ENCODE data around the gene FMN2. TPM values are rescaled to one million over a fixed set of nuclear protein-coding genes. Genes with fewer than 3 reads are reported as not detected.
A peak's percentile ranks its signal among the peaks of the same experiment; 100 is the strongest.

Gene FMN2
- total and polyA plus RNA-seq, 4 donors, result 0.14 to 2.7 (median 1.2) TPM

- Histone ChIP-seq H3K4me1 (ENCODE audit: control insufficient read depth in 5 of 5, insufficient read depth in 5 of 5, low read length in 5 of 5) (peaks cover 0 to 24% (median 10%) of the 10 kb centered on the region in 5 donors), H3K36me3 (ENCODE audit: control insufficient read depth in 4 of 4, insufficient read depth in 4 of 4, low read length in 4 of 4) (no peaks in the 10 kb centered on the region), H3K9me3 (ENCODE audit: control insufficient read depth in 4 of 4, insufficient read depth in 3 of 4, low read length in 3 of 4) (no peaks in the 10 kb centered on the region), H3K27ac (ENCODE audit: low read depth in 1 of 2, low read length in 1 of 2) (no peak overlapping the region), H3K9ac (ENCODE audit: insufficient read depth in 1 of 2, low read length in 2 of 2) (no peak overlapping the region), H3K27me3 (ENCODE audit: control insufficient read depth in 3 of 3, insufficient read depth in 3 of 3, low read length in 2 of 3) (no peaks in the 10 kb centered on the region), H3K4me3 (no peak overlapping the region)
- ATAC-seq (ENCODE audit: insufficient read depth, low FRiP score) (no peak), DNase-seq (peak in 1 of 3 donors; percentile 24)
- no peak for TF ChIP-seq CTCF (IDR thresholded peaks at IDR 0.05; ENCODE audit: control extremely low read depth, extremely low read depth)
- 82 to 84% methylated on average over 4 of the region's 4 CpGs for WGBS, 2 donors
Observed at GRCh38 chr1:240402326-240402725, 310.6 kb downstream of the FMN2 start.

- peaks cover 0 to 24% (median 10%) of the 10 kb centered on the region in 5 donors for H3K4me1 ChIP-seq (ENCODE audit: control insufficient read depth in 5 of 5, insufficient read depth in 5 of 5, low read length in 5 of 5)
- H3K4me3 ChIP-seq, result no peak overlapping the region
- peak overlapping the region in 1 of 2 donors; percentile 8 for H3K9ac ChIP-seq (ENCODE audit: insufficient read depth in 1 of 2, low read length in 2 of 2)
- ATAC-seq (ENCODE audit: insufficient read depth, low FRiP score), result no peak
- H3K36me3 ChIP-seq (ENCODE audit: control insufficient read depth in 4 of 4, insufficient read depth in 4 of 4, low read length in 4 of 4), result no peaks in the 10 kb centered on the region
- no peak overlapping the region for H3K27ac ChIP-seq (ENCODE audit: low read depth in 1 of 2, low read length in 1 of 2)
- no peak for TF ChIP-seq CTCF (IDR thresholded peaks at IDR 0.05; ENCODE audit: control extremely low read depth, extremely low read depth)
- 45 to 58% methylated on average over 4 of the region's 4 CpGs for WGBS, 2 donors
- DNase-seq, result no peak
- no peaks in the 10 kb centered on the region for H3K27me3 ChIP-seq (ENCODE audit: control insufficient read depth in 3 of 3, insufficient read depth in 3 of 3, low read length in 2 of 3)
- no peaks in the 10 kb centered on the region for H3K9me3 ChIP-seq (ENCODE audit: control insufficient read depth in 4 of 4, insufficient read depth in 3 of 4, low read length in 3 of 4)
Observed at GRCh38 chr1:240404286-240404685, 312.6 kb downstream of the FMN2 start.

- H3K27ac ChIP-seq (ENCODE audit: low read depth in 1 of 2, low read length in 1 of 2), result no peak overlapping the region
- H3K36me3 ChIP-seq (ENCODE audit: control insufficient read depth in 4 of 4, insufficient read depth in 4 of 4, low read length in 4 of 4), result no peaks in the 10 kb centered on the region
- H3K9ac ChIP-seq (ENCODE audit: insufficient read depth in 1 of 2, low read length in 2 of 2), result no peak overlapping the region
- 88 to 93% methylated on average over 12 of the region's 12 CpGs for WGBS, 2 donors
- no peaks in the 10 kb centered on the region for H3K9me3 ChIP-seq (ENCODE audit: control insufficient read depth in 4 of 4, insufficient read depth in 3 of 4, low read length in 3 of 4)
- ATAC-seq (ENCODE audit: insufficient read depth, low FRiP score) (no peak), DNase-seq (no peak)
- H3K4me1 ChIP-seq (ENCODE audit: control insufficient read depth in 5 of 5, insufficient read depth in 5 of 5, low read length in 5 of 5), result peaks cover 0 to 24% (median 10%) of the 10 kb centered on the region in 5 donors
- TF ChIP-seq CTCF (IDR thresholded peaks at IDR 0.05; ENCODE audit: control extremely low read depth, extremely low read depth), result no peak
- H3K27me3 ChIP-seq (ENCODE audit: control insufficient read depth in 3 of 3, insufficient read depth in 3 of 3, low read length in 2 of 3), result no peaks in the 10 kb centered on the region
- no peak overlapping the region for H3K4me3 ChIP-seq
Observed at GRCh38 chr1:240405751-240406150, 314.1 kb downstream of the FMN2 start.

GRCh38 chr1:240407407-240407806, 315.7 kb downstream of the FMN2 start:
- Histone ChIP-seq H3K27me3 (ENCODE audit: control insufficient read depth in 3 of 3, insufficient read depth in 3 of 3, low read length in 2 of 3) (no peaks in the 10 kb centered on the region), H3K4me3 (no peak overlapping the region), H3K4me1 (ENCODE audit: control insufficient read depth in 5 of 5, insufficient read depth in 5 of 5, low read length in 5 of 5) (peaks cover 0 to 11% (median under 1%) of the 10 kb centered on the region in 5 donors), H3K9me3 (ENCODE audit: control insufficient read depth in 4 of 4, insufficient read depth in 3 of 4, low read length in 3 of 4) (no peaks in the 10 kb centered on the region), H3K27ac (ENCODE audit: low read depth in 1 of 2, low read length in 1 of 2) (no peak overlapping the region), H3K36me3 (ENCODE audit: control insufficient read depth in 4 of 4, insufficient read depth in 4 of 4, low read length in 4 of 4) (no peaks in the 10 kb centered on the region), H3K9ac (ENCODE audit: insufficient read depth in 1 of 2, low read length in 2 of 2) (no peak overlapping the region)
- 89 to 94% methylated on average over 5 of the region's 5 CpGs for WGBS, 2 donors
- DNase-seq (no peak), ATAC-seq (ENCODE audit: insufficient read depth, low FRiP score) (no peak)
- TF ChIP-seq CTCF (IDR thresholded peaks at IDR 0.05; ENCODE audit: control extremely low read depth, extremely low read depth), result no peak
